ENCODE data around the gene AREG.

Gene AREG

DNA sequence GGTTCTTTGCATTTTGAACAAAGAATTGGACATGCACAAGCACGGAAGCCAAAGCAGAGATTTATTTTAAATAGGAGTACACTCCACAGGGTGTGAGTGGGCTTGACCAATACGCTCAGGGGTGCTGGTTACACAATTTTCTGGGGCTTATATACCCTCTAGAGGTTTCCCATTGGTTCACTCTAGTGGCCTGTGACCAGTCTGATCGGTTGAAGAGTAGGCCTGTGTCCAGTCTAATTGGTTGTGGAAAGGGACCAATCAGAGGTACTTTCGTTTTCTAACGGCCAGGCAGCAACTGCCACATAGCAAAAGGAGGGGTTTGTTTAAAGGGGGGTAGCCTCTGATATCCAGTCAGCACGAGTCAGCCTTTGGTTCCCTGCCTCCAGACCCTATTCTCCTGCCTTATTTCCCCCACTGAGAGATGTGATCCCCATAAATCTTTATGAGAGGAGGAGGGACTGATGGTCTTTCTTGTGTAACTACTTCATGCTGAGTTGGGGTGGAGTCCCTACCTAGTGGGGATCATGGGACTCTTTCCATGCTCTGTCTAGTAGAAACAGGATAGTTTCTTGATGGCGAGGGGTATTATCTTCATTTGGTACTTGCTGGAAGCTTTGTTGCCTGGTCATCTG is 11.3 kb upstream of the AREG start:
- DNase-seq, result no peak

DNA sequence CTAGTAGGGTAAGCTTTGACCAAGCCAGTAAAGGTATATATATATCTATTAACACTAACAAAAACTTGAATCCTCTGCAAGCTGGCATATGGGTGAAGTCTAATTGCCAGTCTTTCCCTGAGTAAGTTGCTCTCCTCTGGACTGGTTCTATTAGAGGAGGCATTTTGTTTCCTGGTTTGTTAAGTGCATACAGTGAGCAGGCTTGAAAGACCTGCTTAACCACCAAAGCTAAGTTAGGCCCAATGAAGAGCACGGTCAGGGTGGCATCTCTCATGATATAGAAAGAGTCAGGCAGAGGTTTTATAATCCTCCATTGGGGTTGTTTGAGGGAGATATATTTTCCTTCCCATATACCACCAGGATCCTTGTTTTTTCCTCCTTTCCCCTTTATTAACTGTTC is 9.6 kb upstream of the AREG start:
- no peak for DNase-seq

DNA sequence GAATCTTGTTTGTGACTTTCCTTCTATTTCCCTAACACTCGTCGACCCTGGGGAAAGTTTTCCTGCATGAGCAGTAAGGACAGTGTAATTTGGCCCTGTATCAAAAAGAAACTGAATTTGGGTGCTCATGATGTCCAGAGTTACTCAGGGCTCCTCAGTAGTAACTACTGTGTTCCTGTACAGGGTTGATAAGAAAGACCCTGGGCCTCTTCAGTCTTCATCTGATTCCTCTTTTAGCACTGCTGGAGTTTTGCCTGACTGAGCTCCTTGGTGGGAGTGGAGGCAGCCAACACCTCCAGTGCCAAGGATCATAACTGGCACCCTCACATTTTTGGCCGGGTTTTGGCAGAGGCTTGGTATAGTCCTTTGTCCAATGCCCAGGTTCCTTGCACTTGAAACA is 7.1 kb upstream of the AREG start:
- DNase-seq, result no peak

DNA sequence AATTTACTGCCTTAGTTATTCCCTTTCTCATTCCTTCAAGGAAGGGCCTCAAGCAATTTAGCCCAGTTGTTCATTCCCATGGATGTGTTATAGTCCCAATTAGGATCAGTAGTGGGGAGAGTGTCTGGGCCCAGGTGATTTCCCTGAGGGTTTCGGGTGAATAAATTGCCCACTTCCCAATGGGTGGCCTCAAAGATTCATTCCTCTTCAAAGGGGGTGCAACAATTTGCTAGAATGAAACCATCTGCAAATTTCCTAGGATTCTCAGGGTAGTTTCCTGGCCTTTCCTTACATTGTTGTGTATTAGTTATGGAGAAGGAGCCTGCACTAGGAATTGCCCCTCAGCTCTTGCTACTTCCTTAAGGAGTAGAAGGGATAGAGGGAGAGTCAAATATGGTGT is 6.3 kb upstream of the AREG start:
- DNase-seq, result no peak

DNA sequence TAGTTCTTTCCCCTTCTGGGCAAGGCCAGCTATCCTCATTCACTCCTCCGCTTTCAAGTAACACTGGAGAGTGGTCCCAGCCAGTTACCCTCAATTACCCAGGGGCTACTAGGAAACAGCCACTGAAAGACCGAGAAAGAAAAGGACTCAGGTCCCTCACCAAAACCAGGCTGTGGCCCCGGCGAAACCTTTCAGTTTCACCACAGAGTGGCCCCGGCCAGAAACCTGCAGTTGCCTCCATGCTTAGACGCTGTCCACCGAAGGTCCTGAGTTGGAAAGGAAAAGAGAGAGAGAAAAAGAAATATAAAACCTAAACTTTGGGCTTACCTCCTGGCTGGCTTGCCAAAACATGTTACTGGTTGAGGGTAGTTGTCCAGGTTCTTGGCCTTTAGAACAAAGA is 5.0 kb upstream of the AREG start:
- DNase-seq, result no peak

DNA sequence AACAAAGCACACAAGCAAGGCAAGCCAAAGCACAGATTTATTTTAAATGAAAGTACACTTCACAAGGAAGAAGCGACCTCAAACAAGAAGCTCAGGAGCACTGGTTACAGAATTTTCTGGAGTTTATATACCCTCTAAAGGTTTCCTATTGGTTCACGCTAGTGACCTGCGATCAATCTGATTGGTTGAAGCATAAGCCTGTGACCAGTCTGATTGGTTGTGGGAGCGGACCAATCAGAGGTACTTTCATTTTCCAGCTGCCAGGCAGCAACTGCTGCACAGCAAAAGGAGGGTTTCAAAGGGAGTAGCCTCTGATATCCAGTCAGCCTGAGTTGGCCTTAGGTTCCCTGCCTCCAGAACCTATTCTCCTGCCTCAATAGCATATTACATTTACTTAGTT is 4.6 kb upstream of the AREG start:
- DNase-seq, result no peak

DNA sequence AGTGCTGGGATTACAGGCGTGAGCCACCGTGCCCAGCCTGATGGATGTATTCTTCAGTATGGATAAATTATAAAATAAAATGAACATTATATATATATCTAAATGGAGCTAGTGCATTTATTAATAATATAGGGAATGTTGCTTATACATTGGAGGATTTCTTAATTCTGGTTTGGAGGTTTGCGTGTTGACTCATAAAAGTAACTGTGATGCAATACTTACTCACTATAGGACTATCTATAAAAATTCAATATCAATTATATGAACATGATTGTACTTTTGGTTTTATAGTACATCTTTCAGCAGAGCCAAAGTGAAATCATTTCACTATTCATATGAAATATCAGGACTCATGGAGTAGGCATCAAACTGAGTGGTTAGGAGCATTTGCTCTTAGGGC is 3.2 kb upstream of the AREG start:
- no peak for DNase-seq

DNA sequence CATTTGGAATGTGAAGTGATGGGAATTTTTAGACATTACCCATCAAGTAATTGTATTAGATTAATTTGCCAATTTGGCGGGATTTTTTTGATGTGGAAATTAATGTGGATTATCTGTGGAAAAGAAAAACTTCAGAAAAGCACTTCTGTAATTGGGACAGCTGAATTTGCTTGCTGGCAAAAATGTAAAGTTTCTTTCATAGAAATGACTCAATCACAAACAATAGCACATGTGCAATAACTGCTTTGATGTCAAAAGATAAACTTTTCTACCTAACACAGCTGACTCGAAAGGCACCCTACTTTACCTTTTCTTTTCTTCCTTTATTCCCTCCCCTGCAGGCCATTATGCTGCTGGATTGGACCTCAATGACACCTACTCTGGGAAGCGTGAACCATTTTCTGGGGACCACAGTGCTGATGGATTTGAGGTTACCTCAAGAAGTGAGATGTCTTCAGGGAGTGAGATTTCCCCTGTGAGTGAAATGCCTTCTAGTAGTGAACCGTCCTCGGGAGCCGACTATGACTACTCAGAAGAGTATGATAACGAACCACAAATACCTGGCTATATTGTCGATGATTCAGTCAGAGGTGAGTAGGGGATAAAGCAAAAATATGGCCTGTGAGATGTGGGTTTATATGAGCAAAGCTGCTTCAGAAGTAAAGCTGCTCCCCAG is 1.4 kb downstream of the AREG start:
- DNase-seq, result no peak

DNA sequence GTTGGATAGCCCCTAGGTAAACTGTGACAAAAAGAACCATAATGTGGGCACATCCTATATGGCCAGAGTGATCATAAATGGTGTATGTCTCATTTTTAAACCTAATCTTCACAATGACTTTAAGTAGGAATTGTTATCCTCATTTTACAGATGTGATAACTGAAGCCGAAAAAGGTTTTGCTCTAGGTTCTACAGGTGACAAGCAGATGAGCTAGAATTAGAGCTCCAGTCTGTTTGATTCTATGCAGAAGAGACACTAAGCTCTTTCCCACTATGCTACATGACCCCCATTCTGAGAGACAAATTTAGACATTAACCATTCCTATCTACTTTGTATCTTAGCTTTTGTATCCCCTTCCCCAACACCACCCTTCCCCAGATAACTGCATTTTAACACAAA is 2.0 kb downstream of the AREG start:
- DNase-seq, result no peak

DNA sequence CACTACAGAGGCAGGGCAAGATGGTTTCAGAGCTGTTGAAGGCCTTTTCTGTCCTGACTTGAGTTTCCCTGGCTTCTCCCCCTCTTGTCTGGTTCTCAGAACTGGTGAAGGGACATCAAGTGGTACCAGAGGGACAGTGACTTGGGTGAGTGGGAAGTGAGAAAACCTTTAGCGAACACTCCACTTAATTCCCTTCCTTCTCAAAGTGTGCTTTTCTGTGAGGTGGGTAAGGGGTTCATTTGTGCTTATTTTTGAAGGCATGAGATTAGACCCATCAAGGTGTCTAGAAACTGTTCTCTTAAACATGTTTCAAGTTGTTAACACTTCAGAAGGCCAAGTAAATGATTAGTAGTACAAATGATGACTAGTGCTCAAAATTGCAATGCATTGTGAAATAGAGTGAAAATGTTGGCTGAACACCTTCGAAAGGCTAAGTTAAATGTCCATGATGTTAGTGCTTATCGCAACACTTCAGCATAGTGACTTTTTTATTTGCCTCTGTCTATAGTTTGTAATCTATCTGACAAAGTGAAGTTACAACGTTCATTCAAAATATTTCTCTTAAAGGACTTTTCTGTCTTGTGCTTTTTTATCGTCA is 2.8 kb downstream of the AREG start:
- no peak for DNase-seq

DNA sequence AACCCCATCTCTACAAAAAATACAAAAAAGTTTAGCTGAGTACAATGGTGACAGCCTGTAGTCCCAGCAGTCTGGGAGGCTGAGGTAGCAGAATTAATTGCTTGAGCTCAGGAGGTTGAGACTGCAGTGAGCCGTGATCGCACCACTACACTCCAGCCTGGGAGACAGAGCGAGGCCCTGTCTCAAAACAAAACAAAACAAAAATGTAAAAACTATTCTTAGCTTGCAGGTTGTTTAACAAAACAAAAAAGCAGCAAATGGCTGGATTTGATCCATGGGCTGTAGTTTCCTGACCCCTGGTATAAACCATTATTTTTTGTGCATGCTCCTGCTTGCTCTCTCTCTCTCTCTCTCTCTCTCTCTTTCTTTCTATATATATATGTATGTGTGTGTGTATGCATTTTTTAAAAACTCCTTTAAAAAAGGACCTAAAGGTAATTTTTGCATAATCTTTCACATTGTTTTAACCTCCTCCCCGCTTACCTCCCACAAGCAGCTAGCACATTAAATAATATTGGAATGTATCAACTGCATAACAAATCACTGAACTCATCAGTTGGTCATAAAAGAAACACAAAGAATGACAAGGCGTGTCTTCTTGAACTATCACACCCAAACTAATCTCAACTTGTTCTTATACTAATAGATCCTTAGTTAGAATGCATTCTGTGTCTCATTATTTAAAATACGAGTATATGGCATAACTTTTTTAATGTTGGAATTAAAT is 4.8 kb downstream of the AREG start:
- no peak for DNase-seq

DNA sequence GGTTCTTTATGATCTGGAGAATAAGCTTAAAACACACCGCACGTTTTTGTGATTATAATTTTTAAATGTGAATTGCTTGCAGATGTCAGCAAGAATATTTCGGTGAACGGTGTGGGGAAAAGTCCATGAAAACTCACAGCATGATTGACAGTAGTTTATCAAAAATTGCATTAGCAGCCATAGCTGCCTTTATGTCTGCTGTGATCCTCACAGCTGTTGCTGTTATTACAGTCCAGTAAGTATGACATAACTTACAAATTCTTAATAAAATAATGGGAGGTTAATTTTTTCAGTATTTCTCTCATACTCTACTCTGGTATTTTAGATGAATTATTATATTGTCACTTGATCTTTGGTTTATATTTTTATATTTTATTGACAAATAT is 5.4 kb downstream of the AREG start:
- no peak for DNase-seq

DNA sequence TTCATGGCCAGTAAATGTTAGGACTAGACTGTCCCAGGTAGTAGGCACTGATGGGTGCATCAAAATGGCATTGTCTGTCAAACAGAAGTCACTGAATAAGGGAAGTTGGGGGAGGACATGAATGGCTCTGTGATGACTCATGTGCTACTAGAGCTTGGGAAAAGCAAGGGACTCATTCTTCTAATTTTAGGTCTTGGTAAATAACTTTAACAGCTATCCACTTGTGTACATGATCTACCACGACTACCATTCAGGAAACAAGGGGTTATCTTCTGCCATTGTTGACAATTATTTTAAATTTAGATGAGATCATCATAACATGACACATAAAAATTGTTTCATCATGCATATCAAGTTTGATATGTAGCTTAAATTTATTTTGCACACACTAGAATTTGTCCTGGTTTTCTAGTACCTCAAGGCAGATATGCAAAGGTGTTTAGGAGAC is 6.3 kb downstream of the AREG start:
- DNase-seq, result no peak

DNA sequence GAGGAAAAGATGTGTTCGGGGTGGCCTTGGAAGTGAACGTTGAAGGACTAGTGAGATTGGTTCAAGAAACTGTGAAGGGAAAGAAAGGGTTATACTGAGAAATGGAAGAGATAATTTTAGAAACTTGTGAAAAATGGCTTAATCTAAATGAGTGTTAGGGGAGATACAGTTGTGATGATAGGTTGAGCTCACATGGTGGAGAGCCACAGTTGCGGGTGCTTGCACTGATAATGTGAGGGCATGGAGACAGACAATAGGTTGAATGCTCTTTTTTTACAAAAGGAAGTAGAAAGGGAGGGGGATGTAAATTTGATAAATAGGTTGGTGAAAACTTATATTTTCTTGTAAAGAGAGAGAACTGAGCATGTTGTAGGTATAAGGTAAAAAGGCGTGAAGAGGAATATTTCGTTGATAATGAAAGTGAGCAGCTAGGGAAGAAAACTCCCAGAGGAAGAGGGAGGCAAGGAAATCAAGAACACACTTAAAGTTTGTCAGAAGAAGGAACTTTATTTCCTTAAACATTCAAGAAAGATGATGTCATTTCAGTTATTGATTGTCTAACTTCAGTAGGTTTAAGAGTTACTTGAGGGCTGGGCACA is 8.2 kb downstream of the AREG start:
- DNase-seq, result no peak

DNA sequence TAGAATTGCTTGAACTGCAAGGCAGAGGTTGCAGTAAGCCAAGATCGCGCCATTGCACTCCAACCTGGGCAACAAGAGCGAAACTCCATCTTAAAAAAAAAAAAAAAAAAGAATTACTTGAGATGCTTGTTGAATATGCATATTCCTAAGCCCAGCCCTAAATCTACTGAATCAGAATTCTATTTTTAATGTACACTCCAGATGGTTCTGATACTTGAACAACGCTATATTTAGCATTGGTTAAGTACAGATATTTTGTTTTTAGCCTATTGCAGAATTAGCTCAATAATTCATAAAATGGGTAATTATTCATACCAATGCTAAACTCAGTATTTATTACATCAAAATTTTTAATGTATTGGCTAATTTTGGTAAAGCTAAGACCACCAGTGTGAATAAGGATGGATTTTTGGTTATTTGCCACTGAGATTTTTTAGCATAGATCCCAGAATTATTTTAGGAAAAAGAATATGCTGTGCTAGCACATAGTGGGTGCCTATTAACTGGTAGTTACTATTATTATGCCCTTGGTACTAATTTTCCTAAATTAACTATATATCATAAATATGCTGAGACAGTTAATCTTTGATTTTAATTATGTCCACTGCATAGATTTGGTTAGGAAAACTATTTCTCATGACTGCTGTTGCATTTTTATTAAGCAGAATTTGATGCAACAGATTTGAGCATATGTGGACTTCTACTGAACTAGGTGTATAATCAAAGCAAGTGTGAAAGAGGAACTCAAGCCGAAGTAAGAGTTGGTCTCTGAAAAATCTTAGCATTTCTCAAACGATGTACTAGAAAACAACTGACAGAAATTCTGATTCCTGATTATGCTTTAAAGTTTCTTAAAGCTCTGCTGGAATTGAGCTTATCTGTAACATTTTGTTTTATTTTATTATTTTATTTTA is 9.2 kb downstream of the AREG start:
- DNase-seq, result no peak

DNA sequence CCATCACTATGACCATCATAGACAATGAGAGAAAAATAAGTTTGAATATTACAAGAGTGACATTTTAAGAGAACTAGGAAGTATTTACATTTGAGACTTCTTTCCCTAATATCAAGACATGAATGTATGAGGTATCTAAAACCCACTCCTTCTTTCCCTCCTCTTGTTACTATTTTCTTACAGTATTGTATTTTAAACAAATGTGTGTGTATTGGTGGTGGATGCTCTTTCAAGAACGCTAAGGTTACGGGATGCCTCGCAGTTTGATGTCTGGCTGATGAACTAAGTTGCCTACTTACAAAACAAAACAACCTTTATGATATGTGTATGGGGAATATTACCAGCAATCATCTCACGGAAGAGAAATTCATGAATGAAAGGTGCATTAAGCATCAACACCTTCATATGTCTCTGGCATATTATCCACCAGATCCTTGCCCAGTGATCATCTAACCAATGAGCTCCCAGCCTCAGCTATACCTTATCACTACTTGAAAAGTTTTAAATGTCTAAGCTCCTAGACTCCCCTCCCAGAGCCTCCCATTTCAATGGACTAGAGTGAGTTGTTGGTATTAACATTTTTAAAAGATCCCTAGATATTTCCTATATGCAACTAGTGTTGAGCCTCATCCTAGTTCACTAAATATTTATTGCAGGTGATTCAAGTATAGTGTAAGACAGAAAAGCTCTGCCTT is 10.6 kb downstream of the AREG start:
- no peak for DNase-seq

DNA sequence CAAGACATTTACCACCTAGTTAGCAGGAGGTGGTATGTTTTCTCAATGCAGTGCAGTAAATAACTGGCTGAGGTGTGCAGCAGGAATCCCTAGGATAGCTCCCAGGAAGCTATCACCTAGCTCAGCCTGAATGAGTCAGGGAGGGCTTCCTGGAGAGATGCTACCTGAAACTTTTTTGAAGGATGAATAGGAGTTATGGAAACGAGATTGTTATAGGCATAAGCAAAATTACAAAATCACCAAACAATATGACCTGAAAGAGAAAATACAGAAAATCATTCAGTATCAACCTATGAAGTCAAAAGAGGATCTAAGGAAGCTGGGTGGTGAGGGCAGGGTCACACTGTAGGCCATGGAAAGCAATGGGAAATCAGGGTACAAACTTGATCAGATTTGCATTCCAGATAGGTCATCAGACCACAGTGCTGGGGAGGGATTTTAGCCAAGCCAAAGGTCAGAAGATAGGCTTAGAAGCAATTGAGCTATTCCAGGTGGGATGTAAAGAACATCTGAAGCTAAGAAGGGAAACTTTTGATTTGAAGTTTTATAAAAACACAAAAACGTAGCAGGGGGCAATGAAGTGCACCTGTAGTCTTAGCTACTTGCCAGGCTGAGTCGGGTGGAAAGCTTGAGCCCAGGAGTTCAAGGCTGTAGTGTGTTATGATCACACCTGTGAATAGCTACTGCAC is 11.3 kb downstream of the AREG start:
- DNase-seq, result no peak

DNA sequence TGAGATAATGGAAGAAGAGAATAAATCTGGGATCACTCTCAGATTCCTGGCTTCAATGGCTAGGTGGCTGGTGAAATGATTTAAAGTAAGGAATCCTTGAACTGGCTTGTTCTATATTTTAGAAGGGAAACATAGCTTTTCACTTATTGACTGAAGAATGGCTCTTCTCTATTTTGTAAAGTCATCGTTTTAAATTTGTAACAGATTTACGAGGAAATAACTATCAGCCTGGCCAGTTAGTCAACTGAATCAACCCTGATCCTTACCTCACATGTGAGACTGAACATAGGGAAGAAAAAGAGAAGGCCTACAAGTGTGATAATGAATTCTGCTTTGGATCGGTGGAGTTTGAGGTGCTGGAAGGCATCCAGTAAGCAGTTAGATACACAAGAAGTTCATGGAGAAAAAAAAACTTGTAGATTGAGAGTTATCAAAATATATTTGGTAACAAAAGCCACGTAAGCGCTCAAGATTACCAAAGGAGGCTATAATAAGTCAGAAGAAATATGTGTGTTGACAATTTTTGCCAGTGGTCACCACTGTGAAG is 12.0 kb downstream of the AREG start:
- DNase-seq, result no peak

DNA sequence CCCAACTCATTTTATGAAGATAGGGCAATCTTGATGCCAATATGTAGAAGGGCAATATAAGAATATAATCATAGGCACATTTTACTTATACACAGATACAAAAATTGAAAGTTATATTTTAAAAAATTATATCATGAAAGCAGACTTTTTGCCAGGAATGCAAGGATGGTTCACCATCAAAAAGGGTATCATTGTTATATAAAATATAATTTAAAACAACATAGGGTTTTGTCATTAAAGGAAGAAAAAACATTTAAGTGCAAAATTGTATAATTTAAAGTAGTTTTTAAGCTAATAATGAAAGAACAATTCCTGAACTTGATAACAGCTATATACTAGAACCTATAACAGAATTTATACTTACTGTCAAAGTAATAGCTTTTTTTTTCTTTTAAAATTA is 15.9 kb downstream of the AREG start:
- DNase-seq, result no peak

DNA sequence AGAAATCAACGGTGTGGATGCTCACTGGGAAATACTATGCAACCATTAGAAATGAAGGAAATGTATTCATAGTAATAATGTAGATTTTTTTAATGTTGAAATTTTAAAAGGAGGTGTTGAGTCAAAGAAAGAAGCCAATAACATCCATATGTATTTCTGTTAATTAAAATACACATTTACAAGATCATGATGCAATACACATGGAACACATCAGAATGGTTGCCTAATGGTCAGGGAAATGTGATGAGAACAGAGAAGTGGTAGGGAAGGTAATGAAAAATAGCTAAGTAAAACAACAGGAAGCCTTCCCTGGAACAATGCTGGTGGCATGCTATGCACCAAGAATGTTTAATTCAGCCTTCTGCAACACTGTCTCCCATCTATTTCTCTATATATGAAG is 18.2 kb downstream of the AREG start:
- DNase-seq, result no peak

DNA sequence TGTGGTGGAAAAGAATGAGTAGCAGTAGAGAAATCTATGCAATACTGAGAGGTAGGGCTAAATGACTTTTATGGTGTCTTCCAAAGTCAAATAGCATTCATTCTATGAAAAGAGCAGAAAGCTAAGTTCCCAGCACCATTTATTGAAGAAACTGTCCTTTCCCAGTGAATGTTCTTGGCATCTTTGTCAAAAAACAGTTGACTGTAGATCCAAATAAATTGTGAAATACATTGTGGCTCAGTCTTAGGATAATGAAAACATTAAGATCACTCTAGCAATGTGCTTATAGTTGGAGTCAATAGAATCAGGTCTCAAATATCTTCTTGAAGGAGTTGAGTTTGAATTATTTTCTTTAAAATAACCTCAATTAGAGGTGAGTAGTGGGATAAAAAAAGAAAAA is 19.4 kb downstream of the AREG start:
- DNase-seq, result no peak
